ENCODE data around the gene ANKS1A.

DNA sequence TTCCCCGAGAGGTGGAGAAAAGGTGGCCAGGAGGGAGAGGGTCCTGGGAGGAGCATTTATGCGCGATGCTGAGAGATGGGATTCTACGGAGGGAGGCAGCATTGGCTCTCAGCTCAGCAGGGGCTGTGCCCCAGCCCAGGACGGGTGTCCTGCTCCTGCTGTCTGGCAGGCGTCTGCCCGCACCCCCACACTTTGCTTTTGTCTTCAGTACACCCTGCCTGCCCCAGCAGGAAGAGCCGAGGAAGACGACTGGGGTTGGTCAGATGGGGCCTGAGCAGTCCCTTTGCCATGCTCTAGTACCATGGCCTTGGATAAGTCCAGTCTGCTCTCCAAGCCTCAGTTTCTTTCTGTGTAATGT, 183.6 kb downstream of the ANKS1A start:
- TF ChIP-seq ZNF19 (tag by site-specific recombination; IDR thresholded peaks at IDR 0.05; ENCODE audit: low read depth) (no peak), ZBTB7A (tag by site-specific recombination; IDR thresholded peaks at IDR 0.05; ENCODE audit: low read depth) (no peak), ZNF274 (IDR thresholded peaks at IDR 0.05; ENCODE audit: low read length) (no peak), ZNF274 (tag by site-specific recombination; IDR thresholded peaks at IDR 0.05; ENCODE audit: borderline replicate concordance) (no peak), ZNF423 (tag by site-specific recombination; IDR thresholded peaks at IDR 0.05) (no peak), BCL11B (tag by site-specific recombination; IDR thresholded peaks at IDR 0.05; ENCODE audit: low read depth) (no peak), ZBTB1 (tag by site-specific recombination; IDR thresholded peaks at IDR 0.05) (no peak), YY1 (tag by site-specific recombination; IDR thresholded peaks at IDR 0.05) (no peak), SP2 (tag by site-specific recombination; IDR thresholded peaks at IDR 0.05) (no peak), ZNF768 (tag by site-specific recombination; IDR thresholded peaks at IDR 0.05) (no peak), REST (tag by site-specific recombination; IDR thresholded peaks at IDR 0.05) (no peak)
- TF ChIP-seq, protein P1, sequence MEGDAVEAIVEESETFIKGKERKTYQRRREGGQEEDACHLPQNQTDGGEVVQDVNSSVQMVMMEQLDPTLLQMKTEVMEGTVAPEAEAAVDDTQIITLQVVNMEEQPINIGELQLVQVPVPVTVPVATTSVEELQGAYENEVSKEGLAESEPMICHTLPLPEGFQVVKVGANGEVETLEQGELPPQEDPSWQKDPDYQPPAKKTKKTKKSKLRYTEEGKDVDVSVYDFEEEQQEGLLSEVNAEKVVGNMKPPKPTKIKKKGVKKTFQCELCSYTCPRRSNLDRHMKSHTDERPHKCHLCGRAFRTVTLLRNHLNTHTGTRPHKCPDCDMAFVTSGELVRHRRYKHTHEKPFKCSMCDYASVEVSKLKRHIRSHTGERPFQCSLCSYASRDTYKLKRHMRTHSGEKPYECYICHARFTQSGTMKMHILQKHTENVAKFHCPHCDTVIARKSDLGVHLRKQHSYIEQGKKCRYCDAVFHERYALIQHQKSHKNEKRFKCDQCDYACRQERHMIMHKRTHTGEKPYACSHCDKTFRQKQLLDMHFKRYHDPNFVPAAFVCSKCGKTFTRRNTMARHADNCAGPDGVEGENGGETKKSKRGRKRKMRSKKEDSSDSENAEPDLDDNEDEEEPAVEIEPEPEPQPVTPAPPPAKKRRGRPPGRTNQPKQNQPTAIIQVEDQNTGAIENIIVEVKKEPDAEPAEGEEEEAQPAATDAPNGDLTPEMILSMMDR (tag by site-specific recombination; IDR thresholded peaks at IDR 0.05) = no peak

All from HEK293 (cell line).